ENCODE results near the gene BABAM2.

The BABAM2 gene

GRCh38 chr2:28360718-28361293, 470.3 kb downstream of the BABAM2 start:
- Histone ChIP-seq H3K9me3 (ENCODE audit: control insufficient read depth in 1 of 2, low read length in 2 of 2) (no peaks in the 10 kb centered on the region), H3K4me1 (ENCODE audit: control insufficient read depth in 1 of 2, insufficient read depth in 2 of 2, low read length in 2 of 2) (peaks cover 6 to 13% of the 10 kb centered on the region in 2 donors), H3K4me3 (ENCODE audit: low read depth in 1 of 2, low read length in 2 of 2) (no peak overlapping the region), H3K36me3 (ENCODE audit: control insufficient read depth in 1 of 2, insufficient read depth in 2 of 2, low read length in 2 of 2) (no peaks in the 10 kb centered on the region), H3K27ac (ENCODE audit: low read length) (no peak overlapping the region), H3K27me3 (ENCODE audit: low read depth, low read length) (no peaks in the 10 kb centered on the region)

- H3K4me1 ChIP-seq (ENCODE audit: control insufficient read depth in 1 of 2, insufficient read depth in 2 of 2, low read length in 2 of 2), result no peaks in the 10 kb centered on the region
Measured at GRCh38 chr2:28361991-28362710, 471.6 kb downstream of the BABAM2 start.

GRCh38 chr2:28362991-28363521, 472.5 kb downstream of the BABAM2 start:
- H3K27me3 ChIP-seq (ENCODE audit: low read depth, low read length), result no peaks in the 10 kb centered on the region
- no peaks in the 10 kb centered on the region for H3K4me1 ChIP-seq (ENCODE audit: control insufficient read depth in 1 of 2, insufficient read depth in 2 of 2, low read length in 2 of 2)

More at GRCh38 chr2:28361991-28362710, 471.6 kb downstream of the BABAM2 start:
- H3K36me3 ChIP-seq (ENCODE audit: control insufficient read depth in 1 of 2, insufficient read depth in 2 of 2, low read length in 2 of 2), result no peaks in the 10 kb centered on the region
- no peaks in the 10 kb centered on the region for H3K9me3 ChIP-seq (ENCODE audit: control insufficient read depth in 1 of 2, low read length in 2 of 2)
- H3K4me3 ChIP-seq (ENCODE audit: low read depth in 1 of 2, low read length in 2 of 2), result no peak overlapping the region
- no peak overlapping the region for H3K27ac ChIP-seq (ENCODE audit: low read length)
- H3K27me3 ChIP-seq (ENCODE audit: low read depth, low read length), result no peaks in the 10 kb centered on the region

GRCh38 chr2:28363686-28364280, 473.3 kb downstream of the BABAM2 start:
- Histone ChIP-seq H3K27ac (ENCODE audit: low read length) (no peak overlapping the region), H3K27me3 (ENCODE audit: low read depth, low read length) (no peaks in the 10 kb centered on the region), H3K9me3 (ENCODE audit: control insufficient read depth in 1 of 2, low read length in 2 of 2) (no peaks in the 10 kb centered on the region), H3K4me3 (ENCODE audit: low read depth in 1 of 2, low read length in 2 of 2) (no peak overlapping the region), H3K4me1 (ENCODE audit: control insufficient read depth in 1 of 2, insufficient read depth in 2 of 2, low read length in 2 of 2) (no peaks in the 10 kb centered on the region), H3K36me3 (ENCODE audit: control insufficient read depth in 1 of 2, insufficient read depth in 2 of 2, low read length in 2 of 2) (no peaks in the 10 kb centered on the region)

More at GRCh38 chr2:28362991-28363521, 472.5 kb downstream of the BABAM2 start:
- no peaks in the 10 kb centered on the region for H3K9me3 ChIP-seq (ENCODE audit: control insufficient read depth in 1 of 2, low read length in 2 of 2)
- H3K36me3 ChIP-seq (ENCODE audit: control insufficient read depth in 1 of 2, insufficient read depth in 2 of 2, low read length in 2 of 2), result no peaks in the 10 kb centered on the region
- H3K4me3 ChIP-seq (ENCODE audit: low read depth in 1 of 2, low read length in 2 of 2), result no peak overlapping the region
- H3K27ac ChIP-seq (ENCODE audit: low read length), result no peak overlapping the region

- H3K36me3 ChIP-seq (ENCODE audit: control insufficient read depth in 1 of 2, insufficient read depth in 2 of 2, low read length in 2 of 2), result no peaks in the 10 kb centered on the region
- no peak overlapping the region for H3K4me3 ChIP-seq (ENCODE audit: low read depth in 1 of 2, low read length in 2 of 2)
- H3K27me3 ChIP-seq (ENCODE audit: low read depth, low read length), result no peaks in the 10 kb centered on the region
- H3K27ac ChIP-seq (ENCODE audit: low read length), result no peak overlapping the region
- no peaks in the 10 kb centered on the region for H3K4me1 ChIP-seq (ENCODE audit: control insufficient read depth in 1 of 2, insufficient read depth in 2 of 2, low read length in 2 of 2)
- no peaks in the 10 kb centered on the region for H3K9me3 ChIP-seq (ENCODE audit: control insufficient read depth in 1 of 2, low read length in 2 of 2)
Measured at GRCh38 chr2:28364610-28365009, 474.1 kb downstream of the BABAM2 start.

- no peaks in the 10 kb centered on the region for H3K27me3 ChIP-seq (ENCODE audit: low read depth, low read length)
- no peak overlapping the region for H3K27ac ChIP-seq (ENCODE audit: low read length)
- no peak overlapping the region for H3K4me3 ChIP-seq (ENCODE audit: low read depth in 1 of 2, low read length in 2 of 2)
- no peaks in the 10 kb centered on the region for H3K9me3 ChIP-seq (ENCODE audit: control insufficient read depth in 1 of 2, low read length in 2 of 2)
- H3K4me1 ChIP-seq (ENCODE audit: control insufficient read depth in 1 of 2, insufficient read depth in 2 of 2, low read length in 2 of 2), result no peaks in the 10 kb centered on the region
- no peaks in the 10 kb centered on the region for H3K36me3 ChIP-seq (ENCODE audit: control insufficient read depth in 1 of 2, insufficient read depth in 2 of 2, low read length in 2 of 2)
Measured at GRCh38 chr2:28365158-28365557, 474.6 kb downstream of the BABAM2 start.

- Histone ChIP-seq H3K27ac (ENCODE audit: low read length) (peak overlapping the region; percentile 67), H3K36me3 (ENCODE audit: control insufficient read depth in 1 of 2, insufficient read depth in 2 of 2, low read length in 2 of 2) (no peaks in the 10 kb centered on the region), H3K9me3 (ENCODE audit: control insufficient read depth in 1 of 2, low read length in 2 of 2) (no peaks in the 10 kb centered on the region), H3K4me3 (ENCODE audit: low read depth in 1 of 2, low read length in 2 of 2) (no peak overlapping the region), H3K27me3 (ENCODE audit: low read depth, low read length) (no peaks in the 10 kb centered on the region), H3K4me1 (ENCODE audit: control insufficient read depth in 1 of 2, insufficient read depth in 2 of 2, low read length in 2 of 2) (no peaks in the 10 kb centered on the region)
Measured at GRCh38 chr2:28366149-28366495, 475.6 kb downstream of the BABAM2 start.

- Histone ChIP-seq H3K4me3 (ENCODE audit: low read depth in 1 of 2, low read length in 2 of 2) (no peak overlapping the region), H3K36me3 (ENCODE audit: control insufficient read depth in 1 of 2, insufficient read depth in 2 of 2, low read length in 2 of 2) (no peaks in the 10 kb centered on the region), H3K27me3 (ENCODE audit: low read depth, low read length) (no peaks in the 10 kb centered on the region), H3K9me3 (ENCODE audit: control insufficient read depth in 1 of 2, low read length in 2 of 2) (no peaks in the 10 kb centered on the region), H3K4me1 (ENCODE audit: control insufficient read depth in 1 of 2, insufficient read depth in 2 of 2, low read length in 2 of 2) (no peaks in the 10 kb centered on the region), H3K27ac (ENCODE audit: low read length) (peak overlapping the region; percentile 67)
Measured at GRCh38 chr2:28366496-28367282, 476.2 kb downstream of the BABAM2 start.

GRCh38 chr2:28367667-28368356, 477.3 kb downstream of the BABAM2 start:
- Histone ChIP-seq H3K27me3 (ENCODE audit: low read depth, low read length) (no peaks in the 10 kb centered on the region), H3K27ac (ENCODE audit: low read length) (no peak overlapping the region), H3K36me3 (ENCODE audit: control insufficient read depth in 1 of 2, insufficient read depth in 2 of 2, low read length in 2 of 2) (no peaks in the 10 kb centered on the region), H3K4me3 (ENCODE audit: low read depth in 1 of 2, low read length in 2 of 2) (no peak overlapping the region), H3K9me3 (ENCODE audit: control insufficient read depth in 1 of 2, low read length in 2 of 2) (no peaks in the 10 kb centered on the region), H3K4me1 (ENCODE audit: control insufficient read depth in 1 of 2, insufficient read depth in 2 of 2, low read length in 2 of 2) (no peaks in the 10 kb centered on the region)

- Histone ChIP-seq H3K4me1 (ENCODE audit: control insufficient read depth in 1 of 2, insufficient read depth in 2 of 2, low read length in 2 of 2) (no peaks in the 10 kb centered on the region), H3K27ac (ENCODE audit: low read length) (no peak overlapping the region), H3K27me3 (ENCODE audit: low read depth, low read length) (no peaks in the 10 kb centered on the region), H3K36me3 (ENCODE audit: control insufficient read depth in 1 of 2, insufficient read depth in 2 of 2, low read length in 2 of 2) (no peaks in the 10 kb centered on the region), H3K9me3 (ENCODE audit: control insufficient read depth in 1 of 2, low read length in 2 of 2) (no peaks in the 10 kb centered on the region), H3K4me3 (ENCODE audit: low read depth in 1 of 2, low read length in 2 of 2) (no peak overlapping the region)
Measured at GRCh38 chr2:28368357-28368798, 477.8 kb downstream of the BABAM2 start.

All from muscle layer of duodenum (tissue), 2 donors.